Measurements from ENCODE around the gene NDUFB4. TPM values are rescaled to one million over a fixed set of nuclear protein-coding genes. Genes with fewer than 3 reads are reported as not detected.
"Not testable (repeated sequence)": the region's sequence is repeated elsewhere in the genome, so short reads cannot be mapped to it uniquely, and the experiment has no call there.

Gene NDUFB4
- polyA plus RNA-seq, 4 donors, result 136 to 218 (median 200) TPM

DNA sequence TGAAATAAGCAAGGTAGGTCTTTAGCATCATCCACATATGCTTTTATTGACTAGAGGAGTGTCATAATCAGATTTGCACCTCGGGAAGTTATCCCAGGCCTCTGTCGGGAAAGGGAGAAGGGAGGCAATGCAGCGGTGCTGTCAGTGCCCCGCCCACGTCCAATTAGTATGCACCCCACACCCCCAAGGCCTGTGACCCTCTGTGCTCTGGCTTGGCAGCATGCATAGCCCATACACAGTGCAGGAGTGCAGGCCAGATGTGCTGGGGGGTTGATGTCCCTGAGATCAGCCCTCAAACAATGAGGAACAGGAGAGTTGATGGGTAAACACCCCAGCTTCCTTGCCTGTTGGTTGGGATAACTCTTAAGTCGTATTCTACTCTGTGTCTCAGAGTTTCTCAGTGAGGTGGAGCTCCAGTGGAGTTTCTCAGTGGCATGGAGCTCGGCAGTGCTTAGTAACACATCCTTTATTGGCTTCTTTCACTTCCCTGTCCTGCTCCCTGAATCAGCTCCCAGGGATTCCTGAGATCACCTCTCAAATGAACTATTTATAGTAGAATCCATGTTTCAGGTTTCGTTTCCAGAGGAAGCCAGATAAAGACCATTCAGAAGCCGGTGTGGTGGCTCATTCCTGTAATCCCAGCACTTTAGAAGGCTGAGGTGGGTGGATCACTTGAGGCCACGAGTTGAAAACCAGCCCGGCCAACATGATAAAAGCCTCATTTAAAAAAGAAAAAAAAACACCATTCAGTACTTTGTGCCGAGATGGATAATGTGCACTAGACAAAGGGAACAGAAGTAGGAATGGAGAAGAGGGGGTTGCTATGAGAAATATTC lies 26.7 kb upstream of the NDUFB4 start:
- no peak for DNase-seq (ENCODE audit: low read depth in 4 of 4, low spot score in 3 of 4)

DNA sequence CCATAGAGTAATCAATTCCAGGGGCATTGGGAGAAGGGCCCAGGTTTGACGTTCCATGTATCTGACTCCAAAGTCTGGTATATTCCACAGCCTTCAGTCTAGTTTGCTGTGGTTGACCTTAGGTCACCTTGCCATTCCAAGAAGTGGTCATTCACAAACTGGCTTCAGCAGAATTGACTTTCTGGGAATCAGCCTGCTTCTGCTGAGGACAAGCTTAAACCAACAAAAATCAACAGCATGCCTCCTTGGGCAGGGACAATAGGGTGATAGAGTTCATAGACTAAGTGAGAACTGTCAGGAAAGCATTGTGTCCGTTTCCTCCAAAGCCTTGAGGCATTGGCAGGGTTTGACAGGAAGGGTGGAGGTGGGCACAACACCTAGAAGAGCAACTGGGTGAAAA lies 24.1 kb upstream of the NDUFB4 start:
- DNase-seq (ENCODE audit: low read depth in 4 of 4, low spot score in 3 of 4), result no peak

GRCh38 chr3:120587332-120587975 lies 8.7 kb upstream of the NDUFB4 start:
- DNase-seq (ENCODE audit: low read depth in 4 of 4, low spot score in 3 of 4), result no peak

DNA sequence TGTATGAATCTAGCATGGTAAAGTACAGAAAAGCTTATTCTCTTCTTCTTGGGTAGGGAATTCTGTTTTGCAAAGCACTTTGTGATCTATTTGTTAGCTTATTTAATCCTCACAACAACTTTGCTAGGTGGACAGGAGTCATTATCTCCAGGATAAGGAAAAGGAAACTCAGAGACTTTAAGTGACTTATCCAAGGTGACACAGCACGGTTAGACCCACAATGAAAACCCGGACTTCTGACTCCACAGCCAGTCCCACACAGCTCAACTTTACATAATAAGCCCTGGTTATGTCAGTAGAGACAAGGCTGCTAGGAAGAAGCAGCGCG lies 384 bp upstream of the NDUFB4 start:
- no peak for DNase-seq (ENCODE audit: low read depth in 4 of 4, low spot score in 3 of 4)

DNA sequence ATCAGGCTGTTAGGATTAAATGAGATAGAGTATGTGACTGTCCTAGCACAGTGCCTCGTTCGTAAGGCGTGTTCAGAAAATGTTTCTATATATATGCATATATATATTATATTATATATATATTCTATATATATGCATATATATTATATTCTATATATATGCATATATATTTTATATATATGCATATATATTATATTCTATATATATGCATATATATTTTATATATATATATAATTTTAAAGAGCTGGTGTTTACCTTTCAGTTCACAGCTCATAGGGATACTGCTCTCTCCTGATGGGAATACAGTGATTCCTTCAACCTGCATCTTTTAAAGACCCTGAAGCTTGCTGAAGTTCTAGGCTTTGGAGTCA lies 702 bp downstream of the NDUFB4 start:
- no peak for DNase-seq (ENCODE audit: low read depth in 4 of 4, low spot score in 3 of 4)

- DNase-seq (ENCODE audit: low read depth in 4 of 4, low spot score in 3 of 4), result no peak
These were observed 1.4 kb downstream of the NDUFB4 start for GRCh38 chr3:120597445-120598049.

DNA sequence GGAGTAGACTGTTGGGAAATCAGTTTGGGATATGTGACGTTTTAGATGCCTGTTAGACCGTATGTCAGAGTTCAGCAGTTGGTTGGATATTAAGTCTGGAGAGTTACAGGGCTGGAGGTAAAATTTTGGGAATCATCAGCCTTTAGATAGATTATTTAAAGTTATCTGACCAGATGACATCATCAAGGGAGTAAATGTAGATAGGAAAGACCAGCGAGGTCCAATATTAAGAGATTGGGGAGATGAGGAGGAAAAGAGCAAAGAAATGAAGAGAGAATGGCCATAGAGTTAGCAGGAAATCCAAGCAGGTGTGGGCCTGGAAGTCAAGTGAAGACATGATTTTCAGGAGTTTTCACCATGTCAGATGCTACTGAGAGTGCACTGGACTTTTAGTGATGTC lies 3.1 kb downstream of the NDUFB4 start:
- no peak for DNase-seq (ENCODE audit: low read depth in 4 of 4, low spot score in 3 of 4)

- no peak for DNase-seq (ENCODE audit: low read depth in 4 of 4, low spot score in 3 of 4)
These were observed 5.4 kb downstream of the NDUFB4 start for GRCh38 chr3:120601554-120601953.

DNA sequence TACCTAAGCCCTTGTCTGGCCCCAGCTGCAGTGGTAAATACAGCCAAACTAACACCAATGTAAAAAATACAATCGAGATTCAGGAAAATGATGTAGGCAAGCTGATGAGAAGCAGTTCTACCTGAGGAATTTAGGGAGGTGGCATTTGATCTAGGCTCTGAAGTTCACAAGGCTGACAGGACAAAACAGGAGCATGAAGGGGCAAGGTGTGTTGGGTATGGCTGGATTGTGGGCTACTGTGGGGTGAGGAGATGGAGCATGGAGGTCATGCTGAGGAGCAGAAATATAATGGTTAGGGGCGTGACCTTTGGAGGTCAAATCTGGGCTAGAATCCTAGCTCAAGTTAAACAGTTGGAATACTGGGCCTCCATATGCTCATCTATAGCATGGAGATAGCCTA lies 6.5 kb downstream of the NDUFB4 start:
- no peak for DNase-seq (ENCODE audit: low read depth in 4 of 4, low spot score in 3 of 4)

DNA sequence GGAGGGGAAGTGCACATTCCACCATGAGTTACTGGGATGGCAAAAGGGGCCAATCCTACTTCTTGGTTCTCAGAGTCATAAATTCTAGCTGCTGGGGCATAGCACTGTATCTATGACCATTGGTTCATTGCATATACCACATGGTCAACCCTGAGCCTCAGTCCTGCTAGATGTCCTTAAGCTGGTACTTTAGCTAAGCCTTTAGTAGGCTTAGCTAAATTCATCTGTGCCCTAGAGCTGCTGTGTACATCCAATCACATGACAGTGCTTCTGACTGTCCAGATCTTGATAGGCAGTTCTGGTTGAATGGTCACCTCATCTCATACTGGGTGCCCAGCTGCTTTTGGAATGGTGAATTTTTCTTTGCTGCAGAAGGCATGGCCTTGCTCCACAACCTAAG lies 8.2 kb downstream of the NDUFB4 start:
- no peak for DNase-seq (ENCODE audit: low read depth in 4 of 4, low spot score in 3 of 4)

DNA sequence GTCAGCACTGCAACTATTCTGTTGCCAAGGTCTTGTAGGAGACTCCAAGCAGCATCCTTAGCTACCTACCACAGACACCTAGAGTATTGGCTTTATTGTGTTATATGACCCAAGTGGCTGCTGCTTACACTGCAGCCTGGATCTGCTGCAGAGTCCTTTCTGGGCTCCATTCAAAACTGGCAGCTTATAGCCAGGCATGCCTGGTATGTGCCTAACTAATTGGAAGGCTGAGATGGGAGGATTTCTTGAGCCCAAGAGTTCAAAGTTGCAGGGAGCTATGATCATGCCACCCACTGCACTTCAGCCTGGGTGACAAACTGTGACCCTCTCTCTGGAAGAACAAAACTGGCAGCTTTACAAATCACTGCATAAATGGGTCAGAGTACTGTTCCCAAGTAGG lies 8.6 kb downstream of the NDUFB4 start:
- no peak for DNase-seq (ENCODE audit: low read depth in 4 of 4, low spot score in 3 of 4)

GRCh38 chr3:120608506-120608905 lies 12.4 kb downstream of the NDUFB4 start:
- no peak for DNase-seq (ENCODE audit: low read depth in 4 of 4, low spot score in 3 of 4)

DNA sequence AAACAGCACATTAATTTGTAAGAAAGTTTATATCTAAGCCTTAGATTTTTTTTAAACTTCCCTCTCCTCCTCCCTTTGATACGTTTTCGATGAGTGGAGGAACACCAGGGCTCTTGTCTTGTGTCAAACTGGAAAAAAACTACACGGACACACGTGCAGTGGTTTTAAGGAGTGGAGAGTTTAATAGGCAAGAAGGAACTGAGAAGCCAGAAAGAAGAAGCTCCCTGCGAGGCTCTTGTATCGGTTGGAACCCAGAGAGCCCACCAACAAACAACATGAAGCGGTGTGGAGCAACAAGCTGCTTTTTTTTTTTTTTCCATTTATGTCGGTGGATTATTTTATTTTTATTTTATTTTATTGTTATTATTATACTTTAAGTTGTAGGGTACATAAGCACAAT lies 18.6 kb downstream of the NDUFB4 start:
- no peak for DNase-seq (ENCODE audit: low read depth in 4 of 4, low spot score in 3 of 4)

DNA sequence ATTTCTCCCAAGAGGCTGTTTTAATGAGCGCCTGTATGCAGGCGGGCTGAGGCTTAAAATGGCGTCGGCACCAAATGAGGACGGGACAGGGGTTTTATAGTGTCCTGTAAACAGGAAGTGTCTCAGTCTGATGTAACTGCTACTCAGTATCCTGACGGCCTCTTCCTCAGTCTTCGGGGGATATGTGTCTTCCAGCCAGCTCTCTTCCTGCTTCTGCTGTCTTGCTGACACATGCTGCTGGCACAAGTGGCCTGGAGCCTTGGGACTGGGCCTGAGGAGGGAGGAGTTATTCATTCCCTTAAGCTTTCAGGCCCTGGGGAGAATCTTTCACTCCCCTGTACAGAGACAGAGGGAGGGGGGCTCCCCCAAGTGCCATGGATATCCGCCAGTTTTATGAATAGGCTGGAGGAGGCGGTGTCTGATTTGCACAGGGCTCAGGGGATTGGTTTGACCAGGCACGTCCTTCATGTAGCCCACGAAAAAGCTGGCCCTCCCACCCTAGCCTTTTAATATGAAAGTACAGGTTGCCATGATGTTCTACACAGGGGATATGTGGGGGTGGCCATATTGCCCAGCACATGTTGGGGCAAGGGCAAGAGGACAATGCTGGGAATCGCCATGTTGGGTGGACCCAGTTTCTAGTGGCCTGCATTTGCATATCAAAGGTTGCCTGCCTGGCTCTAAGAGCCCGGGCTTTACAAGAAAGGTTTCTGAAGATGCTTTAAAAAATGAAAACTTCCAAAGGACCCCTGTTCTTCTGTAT lies 19.9 kb downstream of the NDUFB4 start:
- no peak for DNase-seq (ENCODE audit: low read depth in 4 of 4, low spot score in 3 of 4)

GRCh38 chr3:120616745-120617144 lies 20.6 kb downstream of the NDUFB4 start:
- not testable (repeated sequence) for DNase-seq (ENCODE audit: low read depth in 4 of 4, low spot score in 3 of 4)

DNA sequence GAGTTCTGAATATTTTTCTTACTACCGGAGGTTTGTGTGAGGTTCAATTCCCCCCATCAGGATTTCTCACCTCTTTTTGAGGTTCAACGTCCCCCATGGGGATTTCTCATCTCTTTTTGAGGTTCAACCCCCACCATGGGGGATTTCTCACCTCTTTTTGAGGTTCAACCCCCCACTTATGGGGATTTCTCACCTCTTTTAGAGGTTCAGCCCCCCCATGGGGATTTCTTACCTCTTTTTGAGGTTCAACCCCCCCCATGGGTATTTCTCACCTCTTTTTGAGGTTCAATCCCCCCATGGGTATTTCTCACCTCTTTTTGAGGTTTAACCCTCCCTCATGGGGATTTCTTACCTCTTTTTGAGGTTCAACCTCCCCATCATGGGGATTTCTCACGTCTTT lies 26.3 kb downstream of the NDUFB4 start:
- no peak for DNase-seq (ENCODE audit: low read depth in 4 of 4, low spot score in 3 of 4)

DNA sequence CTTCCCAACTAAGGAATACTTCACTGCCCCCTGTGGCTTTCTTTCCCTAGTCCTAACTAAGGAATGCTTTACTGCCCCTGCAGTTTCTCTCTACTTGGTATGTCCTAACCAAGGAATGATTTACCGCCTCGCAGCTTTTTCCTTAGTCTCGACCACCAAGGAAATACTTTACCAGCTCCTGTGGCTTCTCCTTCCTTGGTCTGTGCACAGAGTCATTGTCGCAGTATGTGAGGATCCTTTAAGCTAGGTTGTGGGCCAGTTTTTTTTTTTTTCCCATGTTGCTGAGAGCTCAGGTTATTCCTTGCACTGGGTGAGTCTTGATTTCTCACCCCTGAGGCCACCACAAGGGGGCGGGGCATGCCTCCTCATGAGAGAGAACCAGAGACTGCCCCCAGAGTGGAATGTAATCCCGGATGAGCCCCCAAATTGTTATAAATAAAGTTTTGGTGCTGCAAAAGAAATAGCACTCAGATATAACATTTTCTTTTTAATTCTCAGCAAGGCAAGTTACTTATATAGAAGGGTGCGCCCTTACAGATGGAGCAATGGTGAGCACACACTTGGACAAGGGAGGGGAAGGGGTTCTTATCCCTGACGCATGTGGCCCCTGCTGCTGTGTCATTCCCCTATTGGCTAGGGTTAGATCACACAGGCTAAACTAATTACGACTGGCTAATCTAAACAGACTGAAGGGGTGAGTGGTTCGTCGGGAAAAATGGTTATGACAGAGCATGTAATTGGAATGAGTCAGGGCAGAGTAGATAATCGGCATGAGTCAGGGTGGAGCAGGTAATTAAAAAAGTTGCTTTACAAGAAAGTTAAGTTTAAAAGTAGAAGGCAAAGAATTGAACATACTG lies 27.0 kb downstream of the NDUFB4 start:
- DNase-seq (ENCODE audit: low read depth in 4 of 4, low spot score in 3 of 4), result no peak

- DNase-seq (ENCODE audit: low read depth in 4 of 4, low spot score in 3 of 4), result no peak
These were observed 27.6 kb downstream of the NDUFB4 start for GRCh38 chr3:120623727-120624093.

GRCh38 chr3:120625159-120625586 lies 29.0 kb downstream of the NDUFB4 start:
- DNase-seq (ENCODE audit: low read depth in 4 of 4, low spot score in 3 of 4), result no peak

GRCh38 chr3:120634539-120634938 lies 38.4 kb downstream of the NDUFB4 start:
- DNase-seq (ENCODE audit: low read depth in 4 of 4, low spot score in 3 of 4), result no peak

Data from left renal pelvis (tissue), 4 donors.